ENCODE results near the gene SUPT20H.

Gene SUPT20H

DNA sequence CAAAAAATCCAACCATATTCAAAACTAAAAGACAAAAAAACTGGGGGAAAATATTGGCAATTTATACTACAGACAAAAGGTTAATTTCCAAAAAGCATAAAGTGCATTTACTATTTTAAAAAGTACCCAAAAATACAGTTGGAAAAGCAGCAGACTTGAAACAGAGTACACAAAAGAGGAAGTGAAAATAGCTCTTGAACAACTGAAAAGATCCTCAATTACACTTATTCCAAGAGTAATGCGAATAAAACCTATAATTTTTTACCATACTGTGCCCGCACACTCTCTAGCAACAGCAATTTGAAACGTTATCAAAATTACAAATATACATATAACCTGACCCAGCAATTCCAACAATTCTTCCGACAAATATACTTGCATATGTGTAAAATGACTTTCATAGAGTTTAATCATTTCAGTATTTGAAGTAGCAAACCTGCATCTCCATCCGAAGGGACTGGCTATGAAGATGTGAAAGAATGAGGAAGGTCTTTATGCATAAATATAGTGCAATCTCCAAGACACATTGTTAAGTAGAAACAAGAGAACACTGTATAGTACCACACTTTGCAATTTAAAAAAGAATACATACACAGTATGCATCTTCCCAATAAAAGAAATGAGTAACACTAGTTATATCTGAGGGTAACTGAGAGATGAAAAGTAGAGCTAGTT is 85.7 kb downstream of the SUPT20H start:
- Histone ChIP-seq H3F3A (ENCODE audit: insufficient read depth, low read length) (no peaks in the 10 kb centered on the region), H3K4me2 (ENCODE audit: low read length) (no peak overlapping the region), H2AFZ (ENCODE audit: low read length) (no peak overlapping the region), H3K4me1 (ENCODE audit: insufficient read depth, low read length, severe bottlenecking) (no peaks in the 10 kb centered on the region), H3K36me3 (ENCODE audit: insufficient read depth, low read length) (peaks cover 22% of the 10 kb centered on the region), H3K9me2 (ENCODE audit: low read depth, low read length) (no peaks in the 10 kb centered on the region), H3K4me3 (ENCODE audit: low read depth, low read length, poor library complexity, severe bottlenecking) (no peak overlapping the region), H3K9me3 (ENCODE audit: low read length) (no peaks in the 10 kb centered on the region), H3K79me2 (ENCODE audit: insufficient read depth, low read length) (no peaks in the 10 kb centered on the region), H3K27ac (ENCODE audit: low read depth, low read length, poor library complexity, severe bottlenecking) (no peak overlapping the region), H3K9ac (ENCODE audit: low read length) (no peak overlapping the region), H4K20me1 (ENCODE audit: insufficient read depth, low read length) (no peaks in the 10 kb centered on the region), H3K27me3 (ENCODE audit: insufficient read depth, low read length) (no peaks in the 10 kb centered on the region)
- TF ChIP-seq, protein P1, sequence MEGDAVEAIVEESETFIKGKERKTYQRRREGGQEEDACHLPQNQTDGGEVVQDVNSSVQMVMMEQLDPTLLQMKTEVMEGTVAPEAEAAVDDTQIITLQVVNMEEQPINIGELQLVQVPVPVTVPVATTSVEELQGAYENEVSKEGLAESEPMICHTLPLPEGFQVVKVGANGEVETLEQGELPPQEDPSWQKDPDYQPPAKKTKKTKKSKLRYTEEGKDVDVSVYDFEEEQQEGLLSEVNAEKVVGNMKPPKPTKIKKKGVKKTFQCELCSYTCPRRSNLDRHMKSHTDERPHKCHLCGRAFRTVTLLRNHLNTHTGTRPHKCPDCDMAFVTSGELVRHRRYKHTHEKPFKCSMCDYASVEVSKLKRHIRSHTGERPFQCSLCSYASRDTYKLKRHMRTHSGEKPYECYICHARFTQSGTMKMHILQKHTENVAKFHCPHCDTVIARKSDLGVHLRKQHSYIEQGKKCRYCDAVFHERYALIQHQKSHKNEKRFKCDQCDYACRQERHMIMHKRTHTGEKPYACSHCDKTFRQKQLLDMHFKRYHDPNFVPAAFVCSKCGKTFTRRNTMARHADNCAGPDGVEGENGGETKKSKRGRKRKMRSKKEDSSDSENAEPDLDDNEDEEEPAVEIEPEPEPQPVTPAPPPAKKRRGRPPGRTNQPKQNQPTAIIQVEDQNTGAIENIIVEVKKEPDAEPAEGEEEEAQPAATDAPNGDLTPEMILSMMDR (IDR thresholded peaks at IDR 0.05; ENCODE audit: low read length) = no peak

DNA sequence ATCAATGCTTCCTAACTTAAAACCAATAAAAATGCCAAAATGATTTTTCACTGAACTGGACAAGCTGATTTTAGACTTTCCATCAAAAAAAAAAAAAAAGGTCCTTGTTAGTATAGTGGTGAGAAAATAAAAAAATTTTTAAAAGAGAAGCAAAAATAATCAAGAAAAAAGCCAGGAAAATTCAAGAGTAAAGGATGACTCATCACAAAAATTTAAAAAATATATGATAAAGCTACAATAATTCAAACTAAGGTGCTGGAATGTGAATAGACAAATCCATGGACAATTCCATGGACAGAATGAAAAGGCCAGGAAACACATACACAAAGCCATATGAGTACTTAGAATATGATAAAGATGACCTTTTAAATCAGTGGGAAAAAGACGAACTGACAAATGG is 86.5 kb downstream of the SUPT20H start:
- no peak overlapping the region for H3K4me2 ChIP-seq (ENCODE audit: low read length)

DNA sequence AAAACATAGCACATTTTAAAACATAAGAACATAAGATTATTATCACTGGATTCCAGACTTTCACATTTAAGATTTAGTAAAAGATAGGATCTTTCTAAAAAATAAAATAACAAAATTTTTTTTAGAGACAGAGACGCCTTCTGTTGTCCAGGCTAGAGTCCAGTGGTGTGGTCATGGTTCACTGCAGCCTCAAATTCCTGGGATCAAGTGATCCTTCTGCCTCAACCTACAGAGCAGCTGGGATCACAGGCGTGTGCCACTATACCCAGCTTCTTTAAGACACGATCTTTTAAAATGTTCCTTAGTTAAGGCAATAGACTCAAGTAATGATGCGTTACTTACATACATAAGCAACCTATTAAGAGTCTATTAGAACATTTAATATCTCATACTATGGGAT is 93.1 kb downstream of the SUPT20H start:
- no peaks in the 10 kb centered on the region for H3K4me1 ChIP-seq (ENCODE audit: insufficient read depth, low read length, severe bottlenecking)
- H3K9me2 ChIP-seq (ENCODE audit: low read depth, low read length) = no peaks in the 10 kb centered on the region
- no peaks in the 10 kb centered on the region for H3K27me3 ChIP-seq (ENCODE audit: insufficient read depth, low read length)
- H3K4me3 ChIP-seq (ENCODE audit: low read depth, low read length, poor library complexity, severe bottlenecking) = no peak overlapping the region
- no peaks in the 10 kb centered on the region for H3F3A ChIP-seq (ENCODE audit: insufficient read depth, low read length)
- no peaks in the 10 kb centered on the region for H4K20me1 ChIP-seq (ENCODE audit: insufficient read depth, low read length)
- no peak overlapping the region for H3K9ac ChIP-seq (ENCODE audit: low read length)
- H3K9me3 ChIP-seq (ENCODE audit: low read length) = no peaks in the 10 kb centered on the region
- no peak overlapping the region for H3K4me2 ChIP-seq (ENCODE audit: low read length)
- no peaks in the 10 kb centered on the region for H3K79me2 ChIP-seq (ENCODE audit: insufficient read depth, low read length)
- H2AFZ ChIP-seq (ENCODE audit: low read length) = no peak overlapping the region
- peaks cover 44% of the 10 kb centered on the region for H3K36me3 ChIP-seq (ENCODE audit: insufficient read depth, low read length)
- H3K27ac ChIP-seq (ENCODE audit: low read depth, low read length, poor library complexity, severe bottlenecking) = no peak overlapping the region
- TF ChIP-seq, protein P1 (IDR thresholded peaks at IDR 0.05; ENCODE audit: low read length) = no peak
- no peak for TF ChIP-seq EZH2 (IDR thresholded peaks at IDR 0.05; ENCODE audit: borderline replicate concordance, low read length)

More for the DNA sequence above, 86.5 kb downstream of the SUPT20H start:
- Histone ChIP-seq H3K9me3 (ENCODE audit: low read length) (no peaks in the 10 kb centered on the region), H3K4me3 (ENCODE audit: low read depth, low read length, poor library complexity, severe bottlenecking) (no peak overlapping the region), H3K27me3 (ENCODE audit: insufficient read depth, low read length) (no peaks in the 10 kb centered on the region), H3K36me3 (ENCODE audit: insufficient read depth, low read length) (peaks cover 27% of the 10 kb centered on the region), H2AFZ (ENCODE audit: low read length) (no peak overlapping the region), H3K27ac (ENCODE audit: low read depth, low read length, poor library complexity, severe bottlenecking) (no peak overlapping the region), H3K79me2 (ENCODE audit: insufficient read depth, low read length) (no peaks in the 10 kb centered on the region), H3K9me2 (ENCODE audit: low read depth, low read length) (no peaks in the 10 kb centered on the region), H3F3A (ENCODE audit: insufficient read depth, low read length) (no peaks in the 10 kb centered on the region), H3K4me1 (ENCODE audit: insufficient read depth, low read length, severe bottlenecking) (no peaks in the 10 kb centered on the region), H3K9ac (ENCODE audit: low read length) (no peak overlapping the region), H4K20me1 (ENCODE audit: insufficient read depth, low read length) (no peaks in the 10 kb centered on the region)
- TF ChIP-seq, protein P1 (IDR thresholded peaks at IDR 0.05; ENCODE audit: low read length) = no peak
- no peak for TF ChIP-seq EZH2 (IDR thresholded peaks at IDR 0.05; ENCODE audit: borderline replicate concordance, low read length)

Data from OCI-LY1 (cell line).